Chondrocyte (in vitro differentiated cells): ENCODE measurements around the gene EIF5A. TPM values are rescaled to one million over a fixed set of nuclear protein-coding genes. Genes with fewer than 3 reads are reported as not detected.
A peak's percentile ranks its signal among the peaks of the same experiment; 100 is the strongest.

Experiments
- DNase-seq: peaks from one replicate; pipeline ENCODE4 v3.0.0; 2021; ENCODE audit warnings: mixed read lengths, low spot score
- H3K27ac Mint-ChIP-seq: one replicate; pipeline ENCODE4 v1.8.0; 2021; ENCODE audit warnings: mild to moderate bottlenecking, moderate library complexity, mixed read lengths; ENCODE audit not compliant: unreplicated experiment
- H3K27me3 Mint-ChIP-seq: 2 replicates; pipeline ENCODE4 v1.8.0; 2021; ENCODE audit warnings: low read depth, mixed read lengths
- H3K36me3 Mint-ChIP-seq: 2 replicates; pipeline ENCODE4 v1.8.0; 2021; ENCODE audit warnings: low read depth, mixed read lengths
- H3K4me1 Mint-ChIP-seq: 2 replicates; pipeline ENCODE4 v1.8.0; 2021; ENCODE audit warnings: low read depth, mild to moderate bottlenecking, mixed read lengths
- H3K4me3 Mint-ChIP-seq: one replicate; pipeline ENCODE4 v1.8.0; 2021; ENCODE audit warnings: mild to moderate bottlenecking, moderate library complexity, mixed read lengths; ENCODE audit not compliant: unreplicated experiment
- H3K9me3 Mint-ChIP-seq: 2 replicates; pipeline ENCODE4 v1.8.0; 2021; ENCODE audit warnings: low read depth, mixed read lengths
- CTCF ChIP-seq: fragments of 200-600 bp; sonication (generic); IDR thresholded peaks from 2 replicates; pipeline ENCODE4 v1.5.0; 2021; ENCODE audit warnings: antibody characterized with exemption, mild to moderate bottlenecking, moderate library complexity
- long read RNA-seq: library from polyadenylated mRNA; stranded (forward); transcript quantifications from one replicate; pipeline ENCODE4 v2.0.0, GENCODE V29; 2021
- total RNA-seq: library from RNA; stranded (reverse); gene quantifications from 3 replicates; pipeline ENCODE4 v1.2.1, GENCODE V29; 2021

The EIF5A gene
- total RNA-seq = 364 to 494 TPM (median 376 TPM) in 3 replicates
- long read RNA-seq, transcript EIF5A-202 (6 exons, 1,511 nt) = major isoform, 630 of 724 reads
- long read RNA-seq, transcript EIF5A-205 (6 exons, 1,271 nt) = minor isoform, 58 of 724 reads
- long read RNA-seq, partial matches to known transcripts = 5 of 724 reads
- long read RNA-seq, other reads (novel, unspliced or antisense) = 24 of 724 reads

- peak within 1 kb of the TSS; percentile 85 for H3K4me3 Mint-ChIP-seq
- H3K4me1 Mint-ChIP-seq = peaks cover 27% of the 10 kb centered on the region
- H3K9me3 Mint-ChIP-seq = no peaks in the 10 kb centered on the region
- no peak for TF ChIP-seq CTCF
- H3K27me3 Mint-ChIP-seq = no peaks in the 10 kb centered on the region
- peak; percentile 100 for DNase-seq
- peak within 1 kb of the TSS; percentile 95 for H3K27ac Mint-ChIP-seq
- peaks cover 24% of the 10 kb centered on the region for H3K36me3 Mint-ChIP-seq
These were observed at the start of gene EIF5A for GRCh38 chr17:7306911-7307685. TSS of gene EIF5A (plus strand) at chr17:7307628. CDS start at chr17:7309636, 2,008 bp downstream.

- Mint-ChIP-seq H3K9me3 (no peaks in the 10 kb centered on the region), H3K27ac (no peak overlapping the region), H3K36me3 (peaks cover 22% of the 10 kb centered on the region), H3K27me3 (peaks cover 11% of the 10 kb centered on the region), H3K4me3 (no peak overlapping the region), H3K4me1 (peaks cover 19% of the 10 kb centered on the region)
- TF ChIP-seq CTCF = no peak
- no peak for DNase-seq
These were observed 48.5 kb upstream of the EIF5A start for GRCh38 chr17:7258731-7259554.

GRCh38 chr17:7259555-7259889 is 47.9 kb upstream of the EIF5A start:
- Mint-ChIP-seq H3K4me3 (no peak overlapping the region), H3K27ac (no peak overlapping the region), H3K36me3 (peaks cover 22% of the 10 kb centered on the region), H3K27me3 (peaks cover 11% of the 10 kb centered on the region), H3K9me3 (no peaks in the 10 kb centered on the region), H3K4me1 (peaks cover 21% of the 10 kb centered on the region)
- no peak for DNase-seq
- no peak for TF ChIP-seq CTCF

GRCh38 chr17:7260151-7260550 is 47.3 kb upstream of the EIF5A start:
- peaks cover 11% of the 10 kb centered on the region for H3K27me3 Mint-ChIP-seq
- H3K36me3 Mint-ChIP-seq = peaks cover 19% of the 10 kb centered on the region

More at GRCh38 chr17:7260151-7260550, 47.3 kb upstream of the EIF5A start:
- Mint-ChIP-seq H3K4me3 (no peak overlapping the region), H3K9me3 (no peaks in the 10 kb centered on the region), H3K27ac (no peak overlapping the region), H3K4me1 (peaks cover 22% of the 10 kb centered on the region)
- DNase-seq = no peak
- no peak for TF ChIP-seq CTCF
